Measurements from ENCODE around the gene SEC16A.

The SEC16A gene

DNA sequence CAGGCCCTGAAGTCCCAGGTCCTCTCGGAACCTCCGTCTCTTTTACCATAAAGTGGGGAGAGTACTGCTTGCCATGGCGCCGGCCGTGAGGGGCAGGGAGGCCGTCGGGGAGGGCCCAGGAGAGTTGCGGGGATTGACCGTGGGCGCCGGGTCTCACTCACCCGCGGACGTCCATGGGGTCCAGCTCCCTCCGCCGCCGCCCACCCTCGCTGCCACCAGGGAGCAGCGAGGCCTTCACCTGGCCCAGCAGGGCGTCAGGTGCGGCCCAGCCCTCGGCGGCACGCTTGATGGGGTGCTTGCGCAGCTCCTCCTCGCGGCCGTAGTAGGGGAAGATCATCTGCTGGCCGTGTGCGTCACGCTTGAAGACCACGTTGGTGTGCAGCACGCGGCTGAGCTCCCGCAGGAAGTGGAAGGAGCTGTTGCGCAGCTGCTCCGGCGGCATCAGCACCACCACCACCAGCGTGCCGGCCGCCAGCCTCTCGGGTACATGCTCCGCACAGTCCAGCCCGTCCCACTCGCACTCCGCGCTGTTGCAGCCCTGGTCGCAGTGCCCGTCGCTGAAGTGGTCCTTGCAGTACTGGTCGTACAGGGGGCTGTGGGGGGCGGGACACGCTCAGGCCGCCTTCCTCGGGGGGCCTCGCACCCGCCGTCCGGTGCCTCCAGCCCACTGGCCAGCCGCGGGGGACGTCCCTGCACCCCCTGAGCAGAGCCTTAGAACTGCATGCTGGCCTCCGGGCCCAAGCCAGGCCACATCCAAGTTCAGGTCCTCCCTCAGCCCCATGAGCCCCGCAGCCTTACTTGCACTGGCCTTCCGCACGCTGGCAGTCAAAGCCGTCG is 21.9 kb upstream of the SEC16A start:
- H3K27me3 ChIP-seq (ENCODE audit: control insufficient read depth in 1 of 2, insufficient read depth in 2 of 2, low read length in 2 of 2): no peaks in the 10 kb centered on the region
- no peaks in the 10 kb centered on the region for H3K4me1 ChIP-seq (ENCODE audit: control insufficient read depth in 1 of 2, insufficient read depth in 2 of 2, low read length in 2 of 2)
- peaks cover 30 to 90% of the 10 kb centered on the region in 2 donors for H3K36me3 ChIP-seq (ENCODE audit: control insufficient read depth in 1 of 2, insufficient read depth in 2 of 2, low read length in 2 of 2)
- H3K27ac ChIP-seq (ENCODE audit: low read depth, low read length): no peak overlapping the region
- H3K9me3 ChIP-seq (ENCODE audit: control insufficient read depth in 1 of 2, low read length in 2 of 2): no peaks in the 10 kb centered on the region
- H3K9ac ChIP-seq (ENCODE audit: low read depth in 1 of 2, low read length in 2 of 2): no peak overlapping the region
- H3K4me3 ChIP-seq (ENCODE audit: low read depth in 1 of 2, low read length in 2 of 2): no peak overlapping the region

DNA sequence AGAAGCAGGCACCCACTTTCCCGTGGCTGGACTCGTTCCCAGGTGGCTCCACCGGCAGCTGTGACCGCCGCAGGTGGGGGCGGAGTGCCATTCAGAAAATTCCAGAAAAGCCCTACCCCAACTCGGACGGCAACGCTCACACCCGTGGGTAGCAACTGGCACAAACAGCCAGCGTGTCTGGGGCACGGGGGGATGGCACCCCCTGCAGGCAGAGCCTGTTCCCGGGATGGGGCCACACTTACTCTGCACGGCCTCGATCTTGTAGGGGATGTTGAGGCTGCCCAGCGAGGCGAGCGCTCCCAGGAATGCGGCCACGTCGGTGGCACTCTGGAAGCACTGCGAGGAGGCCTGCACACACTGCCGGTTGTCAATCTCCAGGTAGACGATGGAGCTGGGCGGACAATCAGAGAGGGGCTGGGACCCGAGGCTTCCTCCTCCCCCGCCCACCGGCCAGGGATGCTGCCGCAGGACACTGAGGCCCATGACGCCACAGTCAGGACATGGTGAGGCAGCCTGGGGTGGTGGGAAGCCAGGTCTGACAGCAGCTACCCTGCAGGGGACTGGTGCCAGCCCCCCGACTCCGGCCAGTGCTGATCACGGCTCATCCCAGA is 20.2 kb upstream of the SEC16A start:
- no peak overlapping the region for H3K4me3 ChIP-seq (ENCODE audit: low read depth in 1 of 2, low read length in 2 of 2)
- no peaks in the 10 kb centered on the region for H3K4me1 ChIP-seq (ENCODE audit: control insufficient read depth in 1 of 2, insufficient read depth in 2 of 2, low read length in 2 of 2)
- no peak overlapping the region for H3K9ac ChIP-seq (ENCODE audit: low read depth in 1 of 2, low read length in 2 of 2)
- H3K36me3 ChIP-seq (ENCODE audit: control insufficient read depth in 1 of 2, insufficient read depth in 2 of 2, low read length in 2 of 2): peaks cover 36 to 90% of the 10 kb centered on the region in 2 donors
- no peaks in the 10 kb centered on the region for H3K27me3 ChIP-seq (ENCODE audit: control insufficient read depth in 1 of 2, insufficient read depth in 2 of 2, low read length in 2 of 2)
- H3K9me3 ChIP-seq (ENCODE audit: control insufficient read depth in 1 of 2, low read length in 2 of 2): no peaks in the 10 kb centered on the region
- H3K27ac ChIP-seq (ENCODE audit: low read depth, low read length): no peak overlapping the region

DNA sequence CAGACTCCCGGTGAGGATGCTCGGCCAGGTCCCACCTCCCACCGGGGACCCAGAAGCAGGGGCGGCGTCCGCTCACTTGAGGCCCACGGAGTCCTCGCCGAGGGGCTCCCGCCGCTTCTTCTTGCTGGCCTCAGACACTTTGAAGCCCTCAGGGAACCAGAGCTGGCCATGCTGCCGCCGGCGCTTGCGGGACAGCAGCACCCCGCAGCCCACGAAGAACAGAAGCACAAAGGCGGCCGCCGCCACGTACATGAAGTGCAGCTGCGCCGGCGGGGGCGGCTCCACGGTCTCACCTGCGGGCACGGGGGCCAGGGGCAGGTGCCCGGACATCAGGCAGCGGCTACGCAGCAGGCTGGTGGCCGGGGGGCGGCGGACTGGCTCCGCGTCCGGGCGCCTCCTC is 19.4 kb upstream of the SEC16A start:
- no peaks in the 10 kb centered on the region for H3K4me1 ChIP-seq (ENCODE audit: control insufficient read depth in 1 of 2, insufficient read depth in 2 of 2, low read length in 2 of 2)
- H3K9me3 ChIP-seq (ENCODE audit: control insufficient read depth in 1 of 2, low read length in 2 of 2): no peaks in the 10 kb centered on the region
- no peak overlapping the region for H3K27ac ChIP-seq (ENCODE audit: low read depth, low read length)
- no peaks in the 10 kb centered on the region for H3K27me3 ChIP-seq (ENCODE audit: control insufficient read depth in 1 of 2, insufficient read depth in 2 of 2, low read length in 2 of 2)
- H3K9ac ChIP-seq (ENCODE audit: low read depth in 1 of 2, low read length in 2 of 2): no peak overlapping the region
- H3K36me3 ChIP-seq (ENCODE audit: control insufficient read depth in 1 of 2, insufficient read depth in 2 of 2, low read length in 2 of 2): peaks cover 36 to 83% of the 10 kb centered on the region in 2 donors
- H3K4me3 ChIP-seq (ENCODE audit: low read depth in 1 of 2, low read length in 2 of 2): no peak overlapping the region

DNA sequence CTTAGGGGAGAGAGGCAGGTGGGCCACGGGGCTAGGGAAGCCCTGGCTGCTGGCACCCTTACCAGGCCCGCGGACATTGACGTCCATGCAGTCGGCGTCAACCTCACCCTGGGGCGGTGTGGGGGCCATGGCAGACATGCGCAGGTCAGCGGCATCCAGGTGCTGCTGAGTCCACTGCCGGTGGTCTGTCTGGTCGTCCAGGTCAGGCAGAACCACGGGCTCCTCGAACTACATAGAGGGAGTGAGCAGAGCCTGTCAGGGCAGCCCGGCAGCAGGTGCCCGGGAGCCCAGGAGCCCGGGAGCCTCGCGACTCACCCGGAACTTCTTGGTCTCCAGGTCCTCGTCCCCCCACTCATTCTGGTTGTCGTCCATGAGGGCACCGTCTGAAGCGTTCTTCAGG is 18.8 kb upstream of the SEC16A start:
- Histone ChIP-seq H3K9ac (ENCODE audit: low read depth in 1 of 2, low read length in 2 of 2) (no peak overlapping the region), H3K4me3 (ENCODE audit: low read depth in 1 of 2, low read length in 2 of 2) (no peak overlapping the region), H3K27ac (ENCODE audit: low read depth, low read length) (no peak overlapping the region), H3K9me3 (ENCODE audit: control insufficient read depth in 1 of 2, low read length in 2 of 2) (no peaks in the 10 kb centered on the region), H3K36me3 (ENCODE audit: control insufficient read depth in 1 of 2, insufficient read depth in 2 of 2, low read length in 2 of 2) (peaks cover 36 to 83% of the 10 kb centered on the region in 2 donors), H3K4me1 (ENCODE audit: control insufficient read depth in 1 of 2, insufficient read depth in 2 of 2, low read length in 2 of 2) (no peaks in the 10 kb centered on the region), H3K27me3 (ENCODE audit: control insufficient read depth in 1 of 2, insufficient read depth in 2 of 2, low read length in 2 of 2) (no peaks in the 10 kb centered on the region)

DNA sequence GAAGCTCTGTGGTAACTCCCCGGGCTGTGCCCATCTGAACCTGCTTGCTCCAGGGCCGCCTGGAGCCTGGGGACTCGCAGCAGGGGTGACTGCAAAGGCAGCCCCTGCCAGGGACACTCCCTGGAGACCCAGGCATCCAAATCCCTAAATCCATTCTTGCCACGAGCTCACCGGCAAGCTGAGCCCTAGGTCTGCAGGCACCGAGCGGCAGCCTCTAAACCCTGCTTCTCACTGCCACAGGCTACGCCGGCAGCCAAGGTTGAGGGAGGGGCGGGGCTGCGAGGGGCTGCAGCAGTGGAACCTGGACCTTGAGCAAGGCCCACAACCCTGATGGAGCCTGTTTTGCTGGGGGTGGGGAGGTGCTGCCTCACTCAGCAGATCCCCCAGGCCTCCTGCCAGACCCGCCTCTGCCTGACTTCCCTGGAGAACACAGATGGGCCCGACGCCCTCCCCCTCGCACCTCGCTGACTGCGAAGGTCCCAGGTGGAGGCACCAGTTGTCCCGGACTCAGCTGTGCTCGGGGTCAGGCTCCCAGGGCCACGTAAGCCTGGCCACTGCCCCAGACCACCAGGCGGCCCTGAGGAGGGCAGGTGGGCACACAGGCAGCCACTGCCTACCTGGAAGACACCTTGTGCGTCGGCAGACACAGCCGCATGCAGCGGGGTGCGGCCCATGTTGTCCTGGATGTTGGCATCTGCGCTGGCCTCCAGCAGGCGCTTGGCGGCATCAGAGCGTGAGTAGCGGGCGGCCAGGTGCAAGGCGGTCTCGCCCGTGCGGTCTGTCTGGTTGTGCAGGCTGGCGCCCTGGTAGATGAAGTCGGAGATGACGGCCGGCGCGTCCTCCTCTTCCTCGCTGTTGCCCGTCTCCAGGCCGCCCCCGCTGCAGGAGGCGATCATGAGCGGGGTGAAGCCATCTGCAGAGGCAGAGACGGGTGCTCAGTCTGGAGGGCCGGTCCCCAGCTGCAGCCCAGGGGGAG is 17.4 kb upstream of the SEC16A start:
- Histone ChIP-seq H3K9me3 (ENCODE audit: control insufficient read depth in 1 of 2, low read length in 2 of 2) (no peaks in the 10 kb centered on the region), H3K36me3 (ENCODE audit: control insufficient read depth in 1 of 2, insufficient read depth in 2 of 2, low read length in 2 of 2) (peaks cover 30 to 81% of the 10 kb centered on the region in 2 donors), H3K4me3 (ENCODE audit: low read depth in 1 of 2, low read length in 2 of 2) (no peak overlapping the region), H3K27me3 (ENCODE audit: control insufficient read depth in 1 of 2, insufficient read depth in 2 of 2, low read length in 2 of 2) (no peaks in the 10 kb centered on the region), H3K9ac (ENCODE audit: low read depth in 1 of 2, low read length in 2 of 2) (no peak overlapping the region), H3K27ac (ENCODE audit: low read depth, low read length) (no peak overlapping the region), H3K4me1 (ENCODE audit: control insufficient read depth in 1 of 2, insufficient read depth in 2 of 2, low read length in 2 of 2) (no peaks in the 10 kb centered on the region)

DNA sequence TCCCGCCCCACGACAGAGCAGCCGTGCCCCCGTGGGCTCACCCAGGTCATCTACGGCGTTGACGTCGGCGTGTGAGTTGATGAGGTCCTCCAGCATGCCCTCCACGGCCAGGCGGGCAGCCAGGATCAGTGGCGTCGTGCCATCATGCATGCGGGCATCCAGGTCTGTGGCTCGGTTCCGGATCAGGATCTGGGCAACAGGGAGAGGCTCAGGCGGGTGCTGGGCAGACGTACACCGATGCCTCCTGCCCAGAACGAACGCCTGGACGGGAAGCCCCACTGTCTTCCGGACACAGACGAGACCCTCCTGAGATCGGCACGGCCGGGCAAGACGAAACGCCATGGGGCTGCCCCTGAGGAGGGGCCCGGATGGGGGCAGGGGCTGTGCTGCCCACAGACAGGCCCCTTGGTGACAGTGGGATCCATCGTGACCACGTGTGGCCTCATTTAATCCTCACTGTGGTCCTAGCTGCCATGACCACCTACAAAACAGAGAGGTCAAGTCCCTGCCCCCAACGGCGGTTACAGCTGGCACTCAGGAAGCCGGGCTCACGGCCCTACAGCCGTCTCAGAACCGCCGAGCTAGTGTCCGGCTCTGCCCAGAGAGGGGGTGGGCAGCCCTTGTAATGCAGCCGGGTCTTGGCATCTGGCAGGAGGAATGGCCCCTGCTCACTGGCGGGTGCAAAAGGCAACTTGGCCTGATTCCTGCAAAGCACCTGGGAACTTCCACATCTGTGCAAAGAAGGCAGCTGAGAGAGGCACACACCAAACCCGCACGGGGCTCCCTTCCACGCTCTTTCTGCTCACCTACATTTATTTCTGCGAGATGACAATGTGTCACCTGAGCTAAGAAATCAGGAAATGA is 16.5 kb upstream of the SEC16A start:
- Histone ChIP-seq H3K36me3 (ENCODE audit: control insufficient read depth in 1 of 2, insufficient read depth in 2 of 2, low read length in 2 of 2) (peaks cover 28 to 76% of the 10 kb centered on the region in 2 donors), H3K9me3 (ENCODE audit: control insufficient read depth in 1 of 2, low read length in 2 of 2) (no peaks in the 10 kb centered on the region), H3K9ac (ENCODE audit: low read depth in 1 of 2, low read length in 2 of 2) (no peak overlapping the region), H3K4me1 (ENCODE audit: control insufficient read depth in 1 of 2, insufficient read depth in 2 of 2, low read length in 2 of 2) (no peaks in the 10 kb centered on the region), H3K27me3 (ENCODE audit: control insufficient read depth in 1 of 2, insufficient read depth in 2 of 2, low read length in 2 of 2) (no peaks in the 10 kb centered on the region), H3K4me3 (ENCODE audit: low read depth in 1 of 2, low read length in 2 of 2) (no peak overlapping the region), H3K27ac (ENCODE audit: low read depth, low read length) (no peak overlapping the region)

DNA sequence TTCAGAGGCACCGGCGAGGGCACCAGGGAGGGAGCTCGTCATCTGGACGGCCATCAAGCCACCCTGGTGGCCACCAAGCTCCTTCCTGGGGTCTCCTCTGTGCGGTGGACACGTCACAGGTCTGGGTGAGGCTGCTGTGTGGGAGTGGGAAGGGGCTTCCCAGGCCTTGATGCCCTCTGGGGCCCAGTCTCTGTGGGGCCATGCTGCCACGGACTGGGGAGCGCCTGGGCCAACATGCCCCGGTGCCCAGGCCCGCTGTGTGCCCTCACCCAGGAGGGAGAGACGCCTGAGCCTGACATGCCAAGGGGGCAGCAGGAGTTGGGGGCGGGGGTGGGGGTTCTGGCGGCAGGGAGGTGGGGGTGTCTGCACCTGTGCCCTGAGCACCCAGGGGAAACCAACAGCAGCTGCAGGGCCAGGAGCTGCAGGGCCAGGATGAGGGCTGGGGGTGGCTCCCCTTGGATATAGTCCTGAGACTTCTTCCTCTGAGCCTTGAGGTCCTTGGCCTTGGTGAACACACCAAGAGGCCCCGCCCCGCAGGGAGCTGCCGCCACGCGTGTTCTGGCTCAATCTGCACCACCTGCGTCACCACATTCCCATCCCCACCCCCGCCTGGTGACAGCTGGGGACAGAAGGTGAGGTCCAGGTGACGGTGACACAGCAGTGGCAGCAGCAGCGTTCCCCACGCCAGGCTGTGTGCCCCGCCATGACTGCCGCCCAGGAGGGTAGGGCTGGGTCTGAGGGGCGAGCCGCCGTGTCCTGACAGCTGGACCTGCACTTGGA is 15.3 kb upstream of the SEC16A start:
- Histone ChIP-seq H3K9ac (ENCODE audit: low read depth in 1 of 2, low read length in 2 of 2) (no peak overlapping the region), H3K9me3 (ENCODE audit: control insufficient read depth in 1 of 2, low read length in 2 of 2) (no peaks in the 10 kb centered on the region), H3K27me3 (ENCODE audit: control insufficient read depth in 1 of 2, insufficient read depth in 2 of 2, low read length in 2 of 2) (no peaks in the 10 kb centered on the region), H3K27ac (ENCODE audit: low read depth, low read length) (no peak overlapping the region), H3K4me3 (ENCODE audit: low read depth in 1 of 2, low read length in 2 of 2) (no peak overlapping the region), H3K4me1 (ENCODE audit: control insufficient read depth in 1 of 2, insufficient read depth in 2 of 2, low read length in 2 of 2) (no peaks in the 10 kb centered on the region), H3K36me3 (ENCODE audit: control insufficient read depth in 1 of 2, insufficient read depth in 2 of 2, low read length in 2 of 2) (peaks cover 30 to 64% of the 10 kb centered on the region in 2 donors)

DNA sequence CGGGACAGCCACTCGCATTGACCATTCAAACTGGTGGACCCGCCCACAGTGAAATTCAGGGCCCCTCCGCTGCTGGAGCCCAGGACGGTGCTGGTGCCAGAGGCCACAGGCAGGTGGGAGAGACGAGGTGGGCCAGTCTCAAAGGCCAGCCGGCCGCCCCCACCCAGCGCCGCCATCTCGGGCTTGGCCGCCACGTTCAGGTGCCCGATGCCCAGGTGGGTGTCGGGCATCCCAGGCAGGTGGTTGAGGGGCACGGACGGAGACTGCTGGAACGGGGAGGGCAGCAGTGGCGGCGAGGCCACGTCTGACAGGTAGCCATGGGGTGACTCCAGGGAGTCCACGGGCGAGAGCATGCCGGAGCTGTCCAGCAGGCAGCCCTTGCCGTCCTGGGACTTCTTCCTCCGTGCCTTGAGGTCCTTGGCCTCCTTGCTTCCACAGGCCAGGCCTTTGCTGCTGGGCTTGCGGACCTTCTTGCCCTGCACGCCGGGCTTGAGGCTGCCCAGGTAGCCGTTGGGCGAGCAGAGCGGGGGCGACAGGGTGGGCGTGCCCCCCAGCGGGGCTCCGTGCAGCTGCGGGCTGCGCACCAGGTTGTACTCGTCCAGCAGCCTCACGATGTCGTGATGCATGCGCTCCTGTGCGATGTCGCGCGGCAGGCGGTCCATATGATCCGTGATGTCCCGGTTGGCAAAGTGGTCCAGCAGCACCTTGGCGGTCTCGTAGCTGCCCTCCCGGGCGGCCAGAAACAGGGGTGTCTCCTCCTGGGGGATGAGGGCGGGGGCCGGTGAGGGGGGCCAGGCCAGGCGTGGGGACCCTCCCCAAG is 14.2 kb upstream of the SEC16A start:
- no peaks in the 10 kb centered on the region for H3K4me1 ChIP-seq (ENCODE audit: control insufficient read depth in 1 of 2, insufficient read depth in 2 of 2, low read length in 2 of 2)
- no peak overlapping the region for H3K4me3 ChIP-seq (ENCODE audit: low read depth in 1 of 2, low read length in 2 of 2)
- H3K36me3 ChIP-seq (ENCODE audit: control insufficient read depth in 1 of 2, insufficient read depth in 2 of 2, low read length in 2 of 2): peaks cover 30 to 59% of the 10 kb centered on the region in 2 donors
- H3K9ac ChIP-seq (ENCODE audit: low read depth in 1 of 2, low read length in 2 of 2): no peak overlapping the region
- H3K27me3 ChIP-seq (ENCODE audit: control insufficient read depth in 1 of 2, insufficient read depth in 2 of 2, low read length in 2 of 2): no peaks in the 10 kb centered on the region
- H3K27ac ChIP-seq (ENCODE audit: low read depth, low read length): no peak overlapping the region
- H3K9me3 ChIP-seq (ENCODE audit: control insufficient read depth in 1 of 2, low read length in 2 of 2): no peaks in the 10 kb centered on the region

Measured in duodenal mucosa (tissue), 2 donors.